ENCODE results near the gene ARRB2. TPM values are rescaled to one million over a fixed set of nuclear protein-coding genes. Genes with fewer than 3 reads are reported as not detected.

Gene ARRB2
- total and polyA plus RNA-seq, 2 experiments from 2014 or later: 37.3 to 45.0 TPM

GRCh38 chr17:4741544-4741943 is 31.1 kb downstream of the ARRB2 start:
- Histone ChIP-seq H4K20me1 (replicated peaks; ENCODE audit: insufficient read depth) (0 out of 2 replicates have a peak, but pooled peaks cover 5% of the 10 kb centered on the region), H3K27ac (ENCODE audit: low read depth) (no peak overlapping the region), H3K4me2 (no peak overlapping the region), H3K4me3 (no peak overlapping the region), H3K36me3 (ENCODE audit: insufficient read depth) (no peaks in the 10 kb centered on the region), H3K9me2 (ENCODE audit: insufficient read depth) (no peaks in the 10 kb centered on the region), H3K27me3 (ENCODE audit: insufficient read depth) (peaks cover 63% of the 10 kb centered on the region), H3K4me1 (ENCODE audit: insufficient read depth) (peaks cover 15% of the 10 kb centered on the region), H3F3A (replicated peaks; ENCODE audit: low read depth) (peaks cover 13% of the 10 kb centered on the region; the same call in 1 of the 2 replicates), H3K79me2 (replicated peaks; ENCODE audit: insufficient read depth) (no peaks in the 10 kb centered on the region), H2AFZ (no peak overlapping the region)
- H3K27me3 Mint-ChIP-seq (ENCODE audit: insufficient read depth, low read depth, poor library complexity): peaks cover 69% of the 10 kb centered on the region
- TF ChIP-seq POLR2AphosphoS5 (IDR thresholded peaks at IDR 0.05; ENCODE audit: low read depth) (no peak), STAT1 (IDR thresholded peaks at IDR 0.05; ENCODE audit: unreplicated experiment) (no peak), CTCF (conservative IDR thresholded peaks at IDR 0.05; ENCODE audit: low read depth in 2 of 2) (no peak), REST (IDR thresholded peaks at IDR 0.05; ENCODE audit: unreplicated experiment) (no peak), JUNB (IDR thresholded peaks at IDR 0.05; ENCODE audit: unreplicated experiment) (no peak), CREB1 (CRISPR knock-in tag; IDR thresholded peaks at IDR 0.05; ENCODE audit: low read depth) (no peak)
- H3K36me3 Mint-ChIP-seq (ENCODE audit: low read depth): no peaks in the 10 kb centered on the region; the same call in 2 of the 3 replicates
- H3K4me3 Mint-ChIP-seq: no peak overlapping the region
- DNase-seq (ENCODE audit: low spot score) (no peak), ATAC-seq (no peak)
- H3K4me1 Mint-ChIP-seq: peaks cover 23% of the 10 kb centered on the region
- H3K27ac Mint-ChIP-seq: no peak overlapping the region
- H3K9me3 Mint-ChIP-seq: no peaks in the 10 kb centered on the region; the same call in 1 of the 3 replicates

GRCh38 chr17:4742133-4742532 is 31.7 kb downstream of the ARRB2 start:
- H3K36me3 Mint-ChIP-seq (ENCODE audit: low read depth): no peaks in the 10 kb centered on the region; the same call in 2 of the 3 replicates
- Histone ChIP-seq H3K79me2 (replicated peaks; ENCODE audit: insufficient read depth) (no peaks in the 10 kb centered on the region), H3K4me2 (no peak overlapping the region), H3K4me3 (no peak overlapping the region), H3K27ac (ENCODE audit: low read depth) (no peak overlapping the region), H3K36me3 (ENCODE audit: insufficient read depth) (no peaks in the 10 kb centered on the region), H3K27me3 (ENCODE audit: insufficient read depth) (peaks cover 57% of the 10 kb centered on the region), H2AFZ (no peak overlapping the region), H3F3A (replicated peaks; ENCODE audit: low read depth) (peaks cover 13% of the 10 kb centered on the region; the same call in 1 of the 2 replicates), H3K4me1 (ENCODE audit: insufficient read depth) (peaks cover 15% of the 10 kb centered on the region), H3K9me2 (ENCODE audit: insufficient read depth) (no peaks in the 10 kb centered on the region), H4K20me1 (replicated peaks; ENCODE audit: insufficient read depth) (0 out of 2 replicates have a peak, but pooled peaks cover 5% of the 10 kb centered on the region)
- peaks cover 25% of the 10 kb centered on the region for H3K4me1 Mint-ChIP-seq
- TF ChIP-seq ZNF331 (CRISPR knock-in tag; IDR thresholded peaks at IDR 0.05; ENCODE audit: low read depth) (no peak), CTCF (conservative IDR thresholded peaks at IDR 0.05; ENCODE audit: low read depth in 2 of 2) (no peak)
- H3K27me3 Mint-ChIP-seq (ENCODE audit: insufficient read depth, low read depth, poor library complexity): peaks cover 69% of the 10 kb centered on the region
- H3K9me3 Mint-ChIP-seq: no peaks in the 10 kb centered on the region; the same call in 1 of the 3 replicates
- ATAC-seq: no peak
- DNase-seq (ENCODE audit: low spot score): no peak
- no peak overlapping the region for H3K27ac Mint-ChIP-seq
- H3K4me3 Mint-ChIP-seq: no peak overlapping the region; the same call in 2 of the 3 replicates
